H1 (cell line): ENCODE data around the gene MTURN. TPM values are rescaled to one million over a fixed set of nuclear protein-coding genes. Genes with fewer than 3 reads are reported as not detected.

Source experiments
- CTCF ChIA-PET: fragments of 300-600 bp; sonication (Branson Sonifier 250); formaldehyde crosslinking; loops from one replicate; lab custom pipeline; 2021; ENCODE audit not compliant: partially characterized antibody; lab: Charles Lee
- POLR2A ChIA-PET: fragments of 300-600 bp; sonication (Branson Sonifier 250); formaldehyde crosslinking; loops from one replicate; lab custom pipeline; 2021; ENCODE audit warnings: inconsistent platforms; ENCODE audit not compliant: partially characterized antibody; lab: Charles Lee
- DNase-seq, 2 experiments: peaks; one replicate each; pipeline versions ENCODE4 v3.0.0 to v3.0.0-alpha.2; 2010 to 2022; ENCODE audit warnings: low spot score in 2 of 2, low read depth in 1 of 2, mixed read lengths in 1 of 2
- FAIRE-seq: peaks from 2 replicates; lab custom pipeline; 2011; peaks lifted over from hg19 to GRCh38; lab: Jason Lieb, UNC
- H2AFZ ChIP-seq: 2 replicates; pipeline ENCODE4 v1.8.1; 2012; ENCODE audit warnings: low read length, inconsistent platforms
- H2AK5ac ChIP-seq: 2 replicates; pipeline ENCODE4 v1.6.1; 2013; ENCODE audit warnings: low read depth, low read length
- H2BK120ac ChIP-seq: replicated peaks from 2 replicates; pipeline ENCODE3; 2013; ENCODE audit warnings: low read depth, low read length, inconsistent platforms
- H2BK12ac ChIP-seq: 2 replicates; pipeline ENCODE4 v1.6.1; 2013; ENCODE audit warnings: low read depth, low read length
- H2BK15ac ChIP-seq: 2 replicates; pipeline ENCODE4 v1.6.1; 2013; ENCODE audit warnings: low read length
- H2BK20ac ChIP-seq: 2 replicates; pipeline ENCODE4 v1.6.1; 2013; ENCODE audit warnings: low read length
- H2BK5ac ChIP-seq: 2 replicates; pipeline ENCODE4 v1.6.1; 2013; ENCODE audit warnings: low read depth, low read length
- H3K14ac ChIP-seq: 2 replicates; pipeline ENCODE4 v1.6.1; 2013; ENCODE audit warnings: inconsistent platforms; ENCODE audit not compliant: insufficient read length
- H3K18ac ChIP-seq: 2 replicates; pipeline ENCODE4 v1.6.1; 2013; ENCODE audit warnings: low read length; ENCODE audit errors: extremely low read depth
- H3K23ac ChIP-seq: 2 replicates; pipeline ENCODE4 v1.6.1; 2013; ENCODE audit warnings: inconsistent platforms; ENCODE audit not compliant: insufficient read length
- H3K23me2 ChIP-seq: 2 replicates; pipeline ENCODE4 v1.6.1; 2013; ENCODE audit warnings: low read depth, low read length
- H3K27ac ChIP-seq: 2 replicates; pipeline ENCODE4 v1.6.1; 2011; ENCODE audit warnings: low read depth, low read length, inconsistent platforms
- H3K27me3 ChIP-seq, 4 experiments: replicated peaks in 1 of 4; 1 replicate in 1 of 4; 2 replicates in 3 of 4; pipeline versions ENCODE4 v1.6.1 to v1.8.1; 2011 to 2013; ENCODE audit warnings: low read length in 3 of 4, mild to moderate bottlenecking in 3 of 4, inconsistent platforms in 2 of 4, mixed read lengths in 2 of 4, moderate library complexity in 1 of 4; ENCODE audit not compliant: control insufficient read depth in 3 of 4, insufficient read depth in 3 of 4; ENCODE audit errors: extremely low read depth in 1 of 4
- H3K36me3 ChIP-seq, 4 experiments: 2 replicates each; pipeline versions ENCODE4 v1.6.1 to v1.8.1; 2011 to 2013; ENCODE audit warnings: mild to moderate bottlenecking in 4 of 4, low read length in 3 of 4, moderate library complexity in 2 of 4, control low read depth in 1 of 4, inconsistent platforms in 1 of 4; ENCODE audit not compliant: insufficient read depth in 4 of 4, control insufficient read depth in 2 of 4
- H3K4ac ChIP-seq: replicated peaks from 2 replicates; pipeline ENCODE3; 2013; ENCODE audit warnings: low read length, low read depth, mixed read lengths, inconsistent platforms; ENCODE audit not compliant: insufficient read length
- H3K4me1 ChIP-seq, 4 experiments: replicated peaks in 1 of 4; 1 replicate in 1 of 4; 2 replicates in 3 of 4; pipeline versions ENCODE4 v1.6.1 to v1.8.1; 2011 to 2013; ENCODE audit warnings: low read length in 3 of 4, inconsistent platforms in 2 of 4, mixed read lengths in 1 of 4; ENCODE audit not compliant: insufficient read depth in 4 of 4, control insufficient read depth in 3 of 4
- H3K4me2 ChIP-seq, 2 experiments: 2 replicates each; pipeline versions ENCODE4 v1.6.1 to v1.8.1; 2011 to 2013; ENCODE audit warnings: low read depth in 2 of 2, low read length in 2 of 2, control low read depth in 1 of 2, inconsistent platforms in 1 of 2, mild to moderate bottlenecking in 1 of 2; ENCODE audit not compliant: insufficient read depth in 1 of 2
- H3K4me3 ChIP-seq, 4 experiments: fragments of 200-600, 300-600 bp in 1 of 4; sonication (generic), shearing (Covaris generic), sonication (Bioruptor Twin) in 1 of 4; 2 replicates each; pipeline versions ENCODE4 v1.5.1 to v1.8.1; 2011 to 2016; ENCODE audit warnings: low read length in 4 of 4, low read depth in 3 of 4, control low read depth in 2 of 4, inconsistent platforms in 2 of 4, mild to moderate bottlenecking in 2 of 4, mixed read lengths in 1 of 4, moderate library complexity in 1 of 4; ENCODE audit not compliant: insufficient read depth in 2 of 4; ENCODE audit errors: extremely low read depth in 1 of 4
- H3K56ac ChIP-seq: replicated peaks from 2 replicates; pipeline ENCODE3; 2013; ENCODE audit warnings: low read depth, mild to moderate bottlenecking, mixed read lengths, low read length, inconsistent platforms; ENCODE audit not compliant: insufficient read length
- H3K79me1 ChIP-seq: 2 replicates; pipeline ENCODE4 v1.6.1; 2013; ENCODE audit warnings: low read depth, low read length, control low read depth
- H3K79me2 ChIP-seq, 2 experiments: 2 replicates each; pipeline versions ENCODE4 v1.6.1 to v1.8.1; 2012 to 2013; ENCODE audit warnings: low read length in 2 of 2, mild to moderate bottlenecking in 2 of 2, inconsistent platforms in 1 of 2; ENCODE audit not compliant: insufficient read depth in 2 of 2, control insufficient read depth in 1 of 2
- H3K9ac ChIP-seq, 4 experiments: replicated peaks in 1 of 4; 1 replicate in 1 of 4; 2 replicates in 3 of 4; pipeline versions ENCODE4 v1.6.1 to v1.8.1; 2011 to 2013; ENCODE audit warnings: low read depth in 3 of 4, low read length in 3 of 4, control low read depth in 2 of 4, mild to moderate bottlenecking in 2 of 4, moderate library complexity in 2 of 4, inconsistent platforms in 1 of 4; ENCODE audit errors: extremely low read depth in 1 of 4
- H3K9me3 ChIP-seq, 2 experiments: 2 replicates each; pipeline versions ENCODE4 v1.6.1 to v1.8.1; 2012 to 2013; ENCODE audit warnings: mild to moderate bottlenecking in 2 of 2, moderate library complexity in 2 of 2, control low read depth in 1 of 2, inconsistent platforms in 1 of 2, low read depth in 1 of 2, low read length in 1 of 2, mixed read lengths in 1 of 2; ENCODE audit not compliant: insufficient read depth in 2 of 2
- H4K20me1 ChIP-seq, 2 experiments: replicated peaks in 1 of 2; 2 replicates each; pipeline versions ENCODE3 to v1.8.1; 2011 to 2013; ENCODE audit warnings: inconsistent platforms in 2 of 2, low read length in 2 of 2, mild to moderate bottlenecking in 1 of 2; ENCODE audit not compliant: insufficient read depth in 2 of 2, control insufficient read depth in 1 of 2
- H4K5ac ChIP-seq: 2 replicates; pipeline ENCODE4 v1.6.1; 2013; ENCODE audit warnings: low read length, low read depth, mixed read lengths, inconsistent platforms; ENCODE audit not compliant: insufficient read length
- H4K8ac ChIP-seq: 2 replicates; pipeline ENCODE4 v1.8.0; 2013; ENCODE audit warnings: mild to moderate bottlenecking, moderate library complexity, low read length, inconsistent platforms; ENCODE audit not compliant: insufficient read depth; ENCODE audit errors: extremely low read depth
- H4K91ac ChIP-seq: replicated peaks from 2 replicates; pipeline ENCODE3; 2013; ENCODE audit warnings: low read length, mixed read lengths, inconsistent platforms; ENCODE audit not compliant: insufficient read length
- ATF2 ChIP-seq: IDR thresholded peaks from 2 replicates; pipeline ENCODE4 v1.6.1; 2012; ENCODE audit warnings: low read length, inconsistent platforms
- BRCA1 ChIP-seq: IDR thresholded peaks from 2 replicates; pipeline ENCODE4 v1.6.1; 2012; ENCODE audit warnings: low read depth, low read length, improper control_type of control experiment
- CBX5 ChIP-seq: fragments of 300-800, 300-1000 bp; sonication (generic); IDR thresholded peaks from 2 replicates; pipeline ENCODE4 v1.7.1; 2016; ENCODE audit warnings: antibody characterized with exemption, low read length, low read depth
- CHD1 ChIP-seq: IDR thresholded peaks from 2 replicates; pipeline ENCODE4 v1.6.1; 2012; ENCODE audit warnings: low read depth, low read length, improper control_type of control experiment
- EP300 ChIP-seq, 2 experiments: IDR thresholded peaks; 1 replicate in 1 of 2; 2 replicates in 1 of 2; pipeline ENCODE4 v1.6.1; 2011 to 2012; ENCODE audit warnings: low read depth in 2 of 2, low read length in 2 of 2, mild to moderate bottlenecking in 2 of 2, borderline replicate concordance in 1 of 2, inconsistent platforms in 1 of 2, moderate library complexity in 1 of 2
- KDM4A ChIP-seq: IDR thresholded peaks from one replicate; pipeline ENCODE4 v1.7.1; 2012; ENCODE audit warnings: low read depth, mild to moderate bottlenecking, moderate library complexity, low read length, inconsistent platforms; ENCODE audit not compliant: severe bottlenecking
- PHF8 ChIP-seq: fragments of 200-600 bp; sonication (generic); conservative IDR thresholded peaks from 2 replicates; pipeline ENCODE4 v1.7.1; 2012; ENCODE audit warnings: low read depth, mild to moderate bottlenecking, inconsistent platforms, low read length, moderate library complexity
- POLR2AphosphoS5 ChIP-seq: IDR thresholded peaks from 2 replicates; pipeline ENCODE4 v1.6.1; 2011; ENCODE audit warnings: low read depth, low read length
- RFX5 ChIP-seq: IDR thresholded peaks from 2 replicates; pipeline ENCODE4 v1.6.1; 2011; ENCODE audit warnings: low read depth, low read length, improper control_type of control experiment, borderline replicate concordance
- USF2 ChIP-seq: IDR thresholded peaks from 2 replicates; pipeline ENCODE4 v1.6.1; 2011; ENCODE audit warnings: low read length, improper control_type of control experiment
- ZNF274 ChIP-seq: IDR thresholded peaks from 2 replicates; pipeline ENCODE4 v1.7.0; 2012; ENCODE audit warnings: low read length, borderline replicate concordance; ENCODE audit errors: extremely low read depth
- WGBS, 2 experiments: shearing (Covaris generic) in 1 of 2; methylation state at CpG; one replicate each; pipeline versions ENCODE4 v1.1.6 to v1.1.7; 2013 to 2015; ENCODE audit warnings: low lambda C conversion rate in 2 of 2, mixed read lengths in 2 of 2, inconsistent platforms in 1 of 2, low coverage in 1 of 2, missing lambda C conversion rate in 1 of 2; ENCODE audit not compliant: insufficient replicate concordance in 2 of 2, insufficient coverage in 1 of 2, insufficient read length in 1 of 2; ENCODE audit errors: extremely low coverage in 1 of 2, missing lambda C conversion rate in 1 of 2; 5-methylcytosine and 5-hydroxymethylcytosine counted together
- polyA plus RNA-seq, 7 experiments: library from polyadenylated mRNA; depleted of rRNA in 3 of 7; stranded (reverse) in 5 of 7; unstranded in 2 of 7; fragments of >200 nt in 5 of 7; fragments of 200-250 nt in 2 of 7; gene quantifications; 1 replicate in 5 of 7; 2 replicates in 1 of 7; 4 replicates in 1 of 7; pipeline versions ENCODE4 v1.2.1 to v1.2.3, GENCODE V29; 2011 to 2013; ENCODE audit warnings: missing spikeins in 2 of 7, mixed read lengths in 2 of 7
- total RNA-seq: library from RNA; stranded (reverse); fragmentation: NEBNext Ultra II Directional; extraction: Animal tissue kit (Norgen Biotek cat#: 25700); gene quantifications from 2 replicates; pipeline ENCODE4 v1.2.1, GENCODE V29; 2021

MTURN gene
- total and polyA plus RNA-seq, 2 of the 8 experiments (the other 6 are each of a cell fraction or from before 2014, with no cell fraction given), result 2.6 to 5.8 TPM

- Histone ChIP-seq H2AFZ (no peak overlapping the region), H4K5ac (no peak overlapping the region), H2BK20ac (0 out of 2 replicates have a peak overlapping the region, but pooled peaks have one; percentile 22), H3K4me1 (peaks cover 8 to 21% (median 19%) of the 10 kb centered on the region in 4 experiments), H3K23ac (no peak overlapping the region), H3K4me2 (no peak overlapping the region), H4K20me1 (peaks cover 0 to 2% of the 10 kb centered on the region in 2 experiments), H4K8ac (no peak overlapping the region), H2AK5ac (no peak overlapping the region), H3K18ac (no peak overlapping the region), H3K9me3 (no peaks in the 10 kb centered on the region), H3K27ac (no peak overlapping the region), H3K14ac (no peak overlapping the region), H3K4me3 (no peak overlapping the region), H2BK15ac (no peak overlapping the region; the same call in 1 of the 2 replicates), H2BK5ac (no peak overlapping the region), H3K27me3 (peaks cover 0 to 11% (median 6%) of the 10 kb centered on the region in 4 experiments; a peak in 5 of 7 replicates), H3K23me2 (no peaks in the 10 kb centered on the region), H3K4ac (no peak overlapping the region), H2BK12ac (peak overlapping the region; percentile 19; the same call in 1 of the 2 replicates), H3K56ac (no peak overlapping the region), H3K36me3 (no peaks in the 10 kb centered on the region), H3K9ac (no peak overlapping the region), H3K79me2 (no peaks in the 10 kb centered on the region), H4K91ac (no peak overlapping the region), H2BK120ac (no peak overlapping the region), H3K79me1 (no peaks in the 10 kb centered on the region)
- WGBS, 2 experiments, result 82% methylated on average over 3 of the region's 3 CpGs; no CpG with 5 or more reads in 1 of the 2 experiments
- DNase-seq (no peak), FAIRE-seq (no peak)
- POLR2A ChIA-PET, result no interaction called here
- CTCF ChIA-PET, result interaction anchor here (1.0 to 7.3 kb wide), 5 partner anchors 9 to 392 kb away, joined by 3 to 45 read pairs (median 4); no protein-coding TSS in a partner anchor
- TF ChIP-seq PHF8 (no peak), ATF2 (no peak), KDM4A (no peak), EP300 (IDR thresholded peaks at IDR 0.05; ENCODE audit: borderline replicate concordance in 1 of 2, low read depth in 2 of 2, low read length in 2 of 2) (no peak), CBX5 (no peak), BRCA1 (no peak), USF2 (no peak), ZNF274 (no peak), CHD1 (no peak), RFX5 (no peak), POLR2AphosphoS5 (no peak)
Measured at GRCh38 chr7:30172451-30172850, 37.7 kb downstream of the MTURN start.
